Smooth muscle cell (in vitro differentiated cells): Measurements from ENCODE around the gene CATSPER1. TPM values are rescaled to one million over a fixed set of nuclear protein-coding genes. Genes with fewer than 3 reads are reported as not detected.

Experiments
- DNase-seq: peaks from one replicate; lab custom pipeline; 2025; ENCODE audit not compliant: unreplicated experiment; lab: John Stamatoyannopoulos, UW
- H2AFZ ChIP-seq: fragments of 200-600 bp; sonication (generic); 2 replicates; pipeline ENCODE4 v1.6.0; 2016; ENCODE audit warnings: antibody characterized with exemption, low read depth, mild to moderate bottlenecking
- H3F3A ChIP-seq: fragments of 200-600 bp; sonication (generic); 2 replicates; pipeline ENCODE4 v1.6.0; 2017; ENCODE audit warnings: antibody characterized with exemption, low read depth
- H3K27ac ChIP-seq: fragments of 200-600 bp; sonication (generic); 2 replicates; pipeline ENCODE4 v1.5.1; 2016; ENCODE audit warnings: low read depth, mild to moderate bottlenecking
- H3K27me3 ChIP-seq: fragments of 200-600 bp; sonication (generic); 2 replicates; pipeline ENCODE4 v1.6.1; 2016; ENCODE audit warnings: low read depth, mild to moderate bottlenecking
- H3K36me3 ChIP-seq: fragments of 200-600 bp; sonication (generic); 2 replicates; pipeline ENCODE4 v1.5.1; 2016; ENCODE audit warnings: low read depth
- H3K4me1 ChIP-seq: fragments of 200-600 bp; sonication (generic); 2 replicates; pipeline ENCODE4 v1.5.1; 2016; ENCODE audit warnings: low read depth
- H3K4me2 ChIP-seq: fragments of 200-600 bp; sonication (generic); 2 replicates; pipeline ENCODE4 v1.6.0; 2016; ENCODE audit warnings: mild to moderate bottlenecking
- H3K4me3 ChIP-seq: fragments of 200-600 bp; sonication (generic); 2 replicates; pipeline ENCODE4 v1.5.1; 2016; ENCODE audit warnings: mild to moderate bottlenecking
- H3K79me2 ChIP-seq: fragments of 200-600 bp; sonication (generic); 2 replicates; pipeline ENCODE4 v1.6.0; 2016; ENCODE audit warnings: low read depth, mild to moderate bottlenecking
- H3K9ac ChIP-seq: fragments of 200-600 bp; sonication (generic); 2 replicates; pipeline ENCODE4 v1.6.0; 2016; ENCODE audit warnings: low read depth
- H3K9me3 ChIP-seq: fragments of 200-600 bp; sonication (generic); replicated peaks from 2 replicates; pipeline ENCODE4 v1.5.1; 2016; ENCODE audit warnings: low read depth
- H4K20me1 ChIP-seq: fragments of 200-600 bp; sonication (generic); 2 replicates; pipeline ENCODE4 v1.6.0; 2016; ENCODE audit warnings: low read depth
- CTCF ChIP-seq: fragments of 200-600 bp; sonication (generic); IDR thresholded peaks from 2 replicates; pipeline ENCODE4 v1.5.1; 2017; ENCODE audit warnings: borderline replicate concordance, mild to moderate bottlenecking, antibody characterized with exemption; ENCODE audit not compliant: insufficient read depth, poor library complexity, severe bottlenecking
- WGBS: methylation state at CpG from one replicate; pipeline ENCODE4 v1.1.7; 2016; ENCODE audit warnings: low lambda C conversion rate; 5-methylcytosine and 5-hydroxymethylcytosine counted together
- polyA plus RNA-seq: library from polyadenylated mRNA; unstranded; fragments of >200 nt; fragmentation: Nextera tagmentation; extraction: Ambion mirVana; gene quantifications from 2 replicates; pipeline ENCODE4 v1.2.1, GENCODE V29; 2016
- total RNA-seq: library from RNA; depleted of rRNA; stranded (reverse); fragments of >200 nt; gene quantifications from 2 replicates; pipeline ENCODE4 v1.2.3, GENCODE V29; 2014

Gene CATSPER1
- total and polyA plus RNA-seq, 2 experiments from 2014 or later = 0.55 TPM; not detected in 1

- peaks cover 65% of the 10 kb centered on the region for H4K20me1 ChIP-seq
- peaks cover 11% of the 10 kb centered on the region for H3F3A ChIP-seq
- peak overlapping the region; percentile 70 for H3K27ac ChIP-seq
- no peak for TF ChIP-seq CTCF
- WGBS = 68% methylated on average over 3 of the region's 3 CpGs
- H3K4me2 ChIP-seq = peak overlapping the region; percentile 94
- no peak for DNase-seq
- H3K79me2 ChIP-seq = peaks cover 67% of the 10 kb centered on the region
- no peaks in the 10 kb centered on the region for H3K36me3 ChIP-seq
- H3K4me3 ChIP-seq = peak overlapping the region; percentile 70
- H2AFZ ChIP-seq = no peak overlapping the region
- H3K4me1 ChIP-seq = peaks cover 13% of the 10 kb centered on the region
- no peaks in the 10 kb centered on the region for H3K9me3 ChIP-seq
- H3K9ac ChIP-seq = peak overlapping the region; percentile 76
- no peaks in the 10 kb centered on the region for H3K27me3 ChIP-seq
These were observed 45.8 kb upstream of the CATSPER1 start for GRCh38 chr11:66072081-66072480.

GRCh38 chr11:66071381-66071801 is 45.1 kb upstream of the CATSPER1 start:
- Histone ChIP-seq H3K4me3 (peak overlapping the region; percentile 70), H3K9ac (peak overlapping the region; percentile 76), H3K27me3 (no peaks in the 10 kb centered on the region), H3K27ac (peak overlapping the region; percentile 70), H3K36me3 (no peaks in the 10 kb centered on the region), H2AFZ (no peak overlapping the region), H4K20me1 (peaks cover 65% of the 10 kb centered on the region), H3K9me3 (no peaks in the 10 kb centered on the region), H3K4me1 (peaks cover 13% of the 10 kb centered on the region), H3F3A (peaks cover 18% of the 10 kb centered on the region), H3K79me2 (peaks cover 61% of the 10 kb centered on the region), H3K4me2 (peak overlapping the region; percentile 94)
- no peak for DNase-seq
- no peak for TF ChIP-seq CTCF
- WGBS = 10% methylated on average over 2 of the region's 2 CpGs

- peak overlapping the region; percentile 76 for H3K9ac ChIP-seq
- WGBS = 4% methylated on average over 40 of the region's 60 CpGs
- DNase-seq = no peak
- no peaks in the 10 kb centered on the region for H3K27me3 ChIP-seq
- no peaks in the 10 kb centered on the region for H3K36me3 ChIP-seq
- peak overlapping the region; percentile 94 for H3K4me2 ChIP-seq
- H3K79me2 ChIP-seq = peaks cover 59% of the 10 kb centered on the region
- H2AFZ ChIP-seq = no peak overlapping the region
- peak overlapping the region; percentile 70 for H3K4me3 ChIP-seq
- H3K9me3 ChIP-seq = no peaks in the 10 kb centered on the region
- TF ChIP-seq CTCF = no peak
- peaks cover 62% of the 10 kb centered on the region for H4K20me1 ChIP-seq
- peaks cover 22% of the 10 kb centered on the region for H3F3A ChIP-seq
- H3K4me1 ChIP-seq = peaks cover 13% of the 10 kb centered on the region
- H3K27ac ChIP-seq = peak overlapping the region; percentile 70
These were observed 44.5 kb upstream of the CATSPER1 start for GRCh38 chr11:66070604-66071380.
